ENCODE results near the gene NIP7. TPM values are rescaled to one million over a fixed set of nuclear protein-coding genes. Genes with fewer than 3 reads are reported as not detected.

NIP7 gene
- total and polyA plus RNA-seq, 2 of the 4 experiments (the other 2 are of a cell fraction): 14.0 to 28.3 TPM

- no peak overlapping the region for H3K23ac ChIP-seq (ENCODE audit: low read depth, low read length)
- H2BK20ac ChIP-seq (ENCODE audit: low read depth, low read length): no peak overlapping the region
- no peak overlapping the region for H3K9ac ChIP-seq (ENCODE audit: low read depth, low read length)
- ChIA-PET POLR2A (ENCODE audit: unreplicated experiment) (no interaction called here), CTCF (no interaction called here)
- no peak overlapping the region for H3K14ac ChIP-seq (replicated peaks; ENCODE audit: low read depth, low read length)
- peaks cover 31 to 73% of the 10 kb centered on the region in 2 experiments for H3K79me1 ChIP-seq (ENCODE audit: low read depth in 1 of 2, low read length in 2 of 2)
- no peak overlapping the region for H3K4me2 ChIP-seq (ENCODE audit: low read depth, low read length)
- no peak overlapping the region for H3K56ac ChIP-seq (ENCODE audit: extremely low read depth, insufficient read depth, low read length)
- DNase-seq (no peak), ATAC-seq (ENCODE audit: low read depth) (no peak)
- no peak overlapping the region for H2BK15ac ChIP-seq (ENCODE audit: low read depth, low read length)
- peaks cover 4% of the 10 kb centered on the region for H3K4me1 ChIP-seq (ENCODE audit: control insufficient read depth, insufficient read depth, low read length)
- H3K27ac ChIP-seq (ENCODE audit: insufficient read depth, low read length): no peak overlapping the region
- no peak overlapping the region for H4K5ac ChIP-seq (ENCODE audit: low read depth, low read length)
- intact Hi-C loops (cut with micrococcal nuclease): no loop called here
- H2BK5ac ChIP-seq (ENCODE audit: low read depth, low read length, poor library complexity, severe bottlenecking): no peak overlapping the region
- no peak overlapping the region for H3K18ac ChIP-seq (ENCODE audit: low read depth, low read length)
- H3K36me3 ChIP-seq (ENCODE audit: control insufficient read depth, insufficient read depth, low read length): peaks cover 56% of the 10 kb centered on the region
- 96% methylated on average over 25 of the region's 30 CpGs; no CpG with 5 or more reads in 1 of the 2 experiments for WGBS, 2 experiments (ENCODE audit: extremely low coverage in 2 of 2, insufficient read length in 1 of 2)
- no TSS peak for BruUV-seq (replicated peaks)
- H3K9me1 ChIP-seq (ENCODE audit: insufficient read depth, low read length): 0 out of 2 replicates have a peak, but pooled peaks cover 3% of the 10 kb centered on the region
- no peak overlapping the region for H2BK120ac ChIP-seq (ENCODE audit: low read depth, low read length)
- dilution Hi-C loops (cut with HindIII; ENCODE audit: low sequenced_read_pairs, unreplicated experiment): no loop called here
- no peak for TF ChIP-seq USF2 (IDR thresholded peaks at IDR 0.05; ENCODE audit: low read depth, low read length)
- TF ChIP-seq RAD21 (IDR thresholded peaks at IDR 0.05; ENCODE audit: low read length): no peak
- no peak for TF ChIP-seq POLR2A (IDR thresholded peaks at IDR 0.05; ENCODE audit: low read depth, low read length)
- TF ChIP-seq RFX5 (IDR thresholded peaks at IDR 0.05; ENCODE audit: low read depth, low read length): no peak
- TF ChIP-seq BHLHE40 (IDR thresholded peaks at IDR 0.05; ENCODE audit: low read depth, low read length): no peak
- H3K4me3 ChIP-seq (ENCODE audit: insufficient read depth, low read depth, low read length): no peak overlapping the region
- no peak overlapping the region for H4K8ac ChIP-seq (ENCODE audit: low read depth in 2 of 2, low read length in 2 of 2)
- peaks cover 39% of the 10 kb centered on the region for H4K20me1 ChIP-seq (ENCODE audit: insufficient read depth, low read length)
- no peak overlapping the region for H3K4ac ChIP-seq (ENCODE audit: low read depth, low read length)
- H2AK5ac ChIP-seq (ENCODE audit: low read depth, low read length): no peak overlapping the region
- H3K27me3 ChIP-seq (ENCODE audit: control insufficient read depth, insufficient read depth, low read length): no peaks in the 10 kb centered on the region
- no peak overlapping the region for H2AK9ac ChIP-seq (replicated peaks; ENCODE audit: low read depth, low read length, poor library complexity)
- H3K9me3 ChIP-seq (ENCODE audit: control insufficient read depth, insufficient read depth, low read length): no peaks in the 10 kb centered on the region
- H4K91ac ChIP-seq (ENCODE audit: insufficient read depth, low read depth, low read length): no peak overlapping the region
- H2AFZ ChIP-seq (replicated peaks; ENCODE audit: low read length, poor library complexity): no peak overlapping the region
- in situ Hi-C loops (cut with MboI; ENCODE audit: low sequenced_read_pairs): no loop called here
These were observed 23.9 kb upstream of the NIP7 start for GRCh38 chr16:69315486-69316311.

All from IMR-90 (cell line).